Left lung (tissue), 10 donors: ENCODE results near the gene F10. TPM values are rescaled to one million over a fixed set of nuclear protein-coding genes. Genes with fewer than 3 reads are reported as not detected.
"Not testable (repeated sequence)": the region's sequence is repeated elsewhere in the genome, so short reads cannot be mapped to it uniquely, and the experiment has no call there.

Experiments used
- ATAC-seq: fragments of 200-7000 bp; cut with Tn5 transposase; one replicate; pipeline ENCODE4 v1.9.1; 2020; ENCODE audit warnings: moderate library complexity
- DNase-seq, 4 donors: peaks; one replicate each; pipeline ENCODE4 v3.0.0-alpha.2; 2013 to 2020
- H3K27ac ChIP-seq, 2 donors: fragments of 200-600 bp; sonication (generic) in 1 of 2; one replicate each; pipeline versions ENCODE4 v1.5.0 to v1.8.0; 2020 to 2021
- H3K27me3 ChIP-seq, 2 donors: fragments of 200-600 bp; sonication (generic) in 1 of 2; one replicate each; pipeline versions ENCODE4 v1.5.0 to v1.8.0; 2020 to 2021
- H3K36me3 ChIP-seq, 2 donors: fragments of 200-600 bp; sonication (generic) in 1 of 2; one replicate each; pipeline versions ENCODE4 v1.5.0 to v1.8.0; 2020 to 2021
- H3K4me1 ChIP-seq, 2 donors: fragments of 200-600 bp; one replicate each; pipeline ENCODE4 v1.8.0; 2021
- H3K4me3 ChIP-seq, 2 donors: fragments of 200-600 bp; sonication (generic) in 1 of 2; one replicate each; pipeline versions ENCODE4 v1.5.0 to v1.8.0; 2020 to 2021; ENCODE audit warnings: mild to moderate bottlenecking in 1 of 2
- H3K9me3 ChIP-seq, 2 donors: fragments of 200-600 bp; sonication (generic) in 1 of 2; one replicate each; pipeline versions ENCODE4 v1.5.0 to v1.8.0; 2020 to 2021
- intact Hi-C, 2 donors: fragments of 100-400 bp; cut with DNase I; formaldehyde crosslinking; loops; one replicate each; pipeline versions ENCODE4 v1.11.2 to v1.14.2; 2022
- polyA plus RNA-seq, 6 donors: library from polyadenylated mRNA; unstranded; fragments of 120-200 nt; gene quantifications; one replicate each; pipeline ENCODE4 v1.2.1, GENCODE V29; 2013; ENCODE audit not compliant: insufficient read length in 6 of 6
- total RNA-seq, 2 donors: library from RNA; stranded (reverse); fragmentation: NEBNext Ultra II Directional; extraction: Animal tissue kit (Norgen Biotek cat#: 25700); gene quantifications; one replicate each; pipeline ENCODE4 v1.2.1, GENCODE V29; 2021
- TF ChIP-seq, protein P1 (sequence below), 2 donors: fragments of 200-600 bp; sonication (generic) in 1 of 2; IDR thresholded peaks; one replicate each; pipeline versions ENCODE4 v1.5.0 to v1.8.0; 2021; ENCODE audit warnings: antibody characterized with exemption in 2 of 2
- donor health status: DM: no; HTN: yes; CAD: no.
- donor health status: DM: no; HTN: no; CAD: no.

Gene F10
- total and polyA plus RNA-seq, 8 donors = 6.2 to 21.8 (median 15.1) TPM

GRCh38 chr13:113078902-113079780 lies 43.5 kb upstream of the F10 start:
- Histone ChIP-seq H3K4me1 (no peaks in the 10 kb centered on the region), H3K27ac (no peak overlapping the region), H3K36me3 (peaks cover 0 to 47% of the 10 kb centered on the region in 2 donors), H3K4me3 (no peak overlapping the region), H3K27me3 (no peaks in the 10 kb centered on the region), H3K9me3 (no peaks in the 10 kb centered on the region)
- DNase-seq (peak in 2 of 4 donors; percentile 13 to 57), ATAC-seq (no peak)
- TF ChIP-seq, protein P1, sequence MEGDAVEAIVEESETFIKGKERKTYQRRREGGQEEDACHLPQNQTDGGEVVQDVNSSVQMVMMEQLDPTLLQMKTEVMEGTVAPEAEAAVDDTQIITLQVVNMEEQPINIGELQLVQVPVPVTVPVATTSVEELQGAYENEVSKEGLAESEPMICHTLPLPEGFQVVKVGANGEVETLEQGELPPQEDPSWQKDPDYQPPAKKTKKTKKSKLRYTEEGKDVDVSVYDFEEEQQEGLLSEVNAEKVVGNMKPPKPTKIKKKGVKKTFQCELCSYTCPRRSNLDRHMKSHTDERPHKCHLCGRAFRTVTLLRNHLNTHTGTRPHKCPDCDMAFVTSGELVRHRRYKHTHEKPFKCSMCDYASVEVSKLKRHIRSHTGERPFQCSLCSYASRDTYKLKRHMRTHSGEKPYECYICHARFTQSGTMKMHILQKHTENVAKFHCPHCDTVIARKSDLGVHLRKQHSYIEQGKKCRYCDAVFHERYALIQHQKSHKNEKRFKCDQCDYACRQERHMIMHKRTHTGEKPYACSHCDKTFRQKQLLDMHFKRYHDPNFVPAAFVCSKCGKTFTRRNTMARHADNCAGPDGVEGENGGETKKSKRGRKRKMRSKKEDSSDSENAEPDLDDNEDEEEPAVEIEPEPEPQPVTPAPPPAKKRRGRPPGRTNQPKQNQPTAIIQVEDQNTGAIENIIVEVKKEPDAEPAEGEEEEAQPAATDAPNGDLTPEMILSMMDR (IDR thresholded peaks at IDR 0.05) = no peak
- intact Hi-C loops = no loop called here

DNA sequence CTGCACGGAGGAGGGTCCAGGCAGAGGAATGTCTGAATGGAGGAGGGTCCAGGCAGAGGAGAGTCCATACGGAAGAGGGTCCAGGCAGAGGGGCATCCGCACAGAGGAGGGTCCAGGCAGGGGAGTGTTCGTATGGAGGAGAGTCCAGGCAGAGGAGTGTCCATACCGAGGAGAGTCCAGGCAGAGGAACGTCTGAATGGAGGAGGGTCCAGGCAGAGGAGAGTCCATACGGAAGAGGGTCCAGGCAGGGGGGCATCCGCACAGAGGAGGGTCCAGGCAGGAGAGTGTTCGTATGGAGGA lies 42.9 kb upstream of the F10 start:
- peak in 1 of 4 donors; percentile 31 for DNase-seq
- H3K4me1 ChIP-seq, H3K9me3 ChIP-seq, intact Hi-C loops, H3K4me3 ChIP-seq, H3K27ac ChIP-seq, ATAC-seq, H3K27me3 ChIP-seq: not testable (repeated sequence)
- H3K36me3 ChIP-seq = peaks cover 0 to 46% of the 10 kb centered on the region in 2 donors

- no peaks in the 10 kb centered on the region for H3K27me3 ChIP-seq
- H3K4me3 ChIP-seq = no peak overlapping the region
- ATAC-seq (no peak), DNase-seq (peak in 1 of 4 donors; percentile 72)
- H3K9me3 ChIP-seq = no peaks in the 10 kb centered on the region
- H3K27ac ChIP-seq = no peak overlapping the region
- H3K36me3 ChIP-seq = peaks cover 0 to 45% of the 10 kb centered on the region in 2 donors
- TF ChIP-seq, protein P1 (IDR thresholded peaks at IDR 0.05) = no peak
- intact Hi-C loops = no loop called here
- no peaks in the 10 kb centered on the region for H3K4me1 ChIP-seq
Measured at GRCh38 chr13:113080361-113080831, 42.2 kb upstream of the F10 start.

DNA sequence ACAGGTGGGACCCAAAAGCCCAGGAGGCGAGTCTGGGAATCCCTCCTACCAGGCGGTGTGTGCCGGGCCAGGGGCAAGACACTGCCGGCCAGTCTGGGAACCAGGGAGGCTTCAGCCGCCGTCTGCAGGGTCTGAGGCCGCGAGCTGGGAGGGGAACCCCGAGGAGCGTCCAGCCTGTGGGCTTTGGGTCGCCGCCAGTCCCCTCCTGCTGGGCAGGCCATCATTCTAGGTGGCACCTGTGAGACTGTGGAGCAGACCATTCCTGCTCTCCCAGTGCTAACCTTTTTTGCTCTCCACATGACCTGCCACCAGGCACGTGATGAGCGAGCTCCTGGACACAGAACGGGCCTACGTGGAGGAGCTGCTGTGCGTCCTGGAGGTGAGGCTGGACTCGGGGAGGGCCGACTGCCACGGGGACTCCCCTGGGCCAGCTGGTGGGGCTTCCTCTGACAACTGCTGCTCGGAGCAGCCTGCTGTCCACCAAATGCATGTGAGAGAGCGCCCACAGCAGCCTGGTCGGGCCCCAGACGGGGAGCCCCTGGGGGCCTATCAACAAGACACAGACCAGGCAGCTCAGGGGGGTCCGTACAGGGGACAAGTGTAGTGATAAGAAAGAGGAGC lies 41.6 kb upstream of the F10 start:
- no peaks in the 10 kb centered on the region for H3K4me1 ChIP-seq
- H3K36me3 ChIP-seq = peaks cover 0 to 39% of the 10 kb centered on the region in 2 donors
- H3K27me3 ChIP-seq = no peaks in the 10 kb centered on the region
- DNase-seq = peak in 1 of 4 donors; percentile 73
- H3K9me3 ChIP-seq = no peaks in the 10 kb centered on the region
- no peak overlapping the region for H3K4me3 ChIP-seq
- intact Hi-C loops = no loop called here
- H3K27ac ChIP-seq = no peak overlapping the region
- TF ChIP-seq, protein P1 (IDR thresholded peaks at IDR 0.05) = no peak
- no peak for ATAC-seq

DNA sequence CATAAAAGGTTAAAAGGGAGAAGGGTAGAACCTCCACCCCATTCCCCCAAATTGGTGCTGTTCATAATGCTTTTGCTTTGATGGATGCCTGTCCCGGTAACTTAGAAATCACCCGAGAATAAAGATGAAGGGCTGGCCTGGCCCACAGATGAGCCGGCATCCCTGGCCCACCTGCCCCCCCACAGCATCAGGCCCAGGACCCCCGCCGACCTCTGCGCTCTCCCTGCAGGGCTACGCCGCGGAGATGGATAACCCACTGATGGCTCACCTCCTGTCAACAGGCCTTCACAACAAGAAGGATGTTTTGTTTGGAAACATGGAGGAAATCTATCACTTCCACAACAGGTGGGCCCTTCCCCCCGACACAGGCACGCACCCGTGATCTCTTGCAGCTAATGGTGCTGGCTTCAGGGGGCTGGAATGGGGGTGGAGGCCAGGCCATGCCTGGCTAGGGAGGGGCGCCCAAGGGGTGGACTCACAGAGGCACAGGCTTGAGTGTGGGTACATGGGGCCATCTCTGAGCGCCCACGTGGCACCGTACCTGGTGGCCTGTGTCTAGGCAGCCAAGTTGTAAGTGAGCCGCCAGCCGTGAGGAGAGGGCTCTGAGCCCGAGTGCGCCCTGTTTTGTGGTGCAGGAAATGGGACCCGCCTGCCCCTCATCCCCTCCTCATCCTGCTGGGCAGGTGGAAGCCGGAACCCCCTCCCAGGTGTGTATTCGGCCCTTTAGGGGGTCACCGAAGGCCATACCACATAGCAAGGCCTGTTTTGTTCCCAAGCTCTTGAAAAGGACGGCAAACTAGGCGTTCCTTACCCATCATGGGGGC lies 40.2 kb upstream of the F10 start:
- no peak for ATAC-seq
- peaks cover 0 to 33% of the 10 kb centered on the region in 2 donors for H3K36me3 ChIP-seq

More for the DNA sequence above, 40.2 kb upstream of the F10 start:
- Histone ChIP-seq H3K4me1 (no peaks in the 10 kb centered on the region), H3K27ac (no peak overlapping the region), H3K27me3 (no peaks in the 10 kb centered on the region), H3K4me3 (no peak overlapping the region), H3K9me3 (no peaks in the 10 kb centered on the region)
- intact Hi-C loops = no loop called here
- TF ChIP-seq, protein P1 (IDR thresholded peaks at IDR 0.05) = no peak
- peak in 1 of 4 donors; percentile 68 for DNase-seq
